GM12865 (cell line): ENCODE measurements around the gene SLC25A17.
"Not testable (repeated sequence)": the region's sequence is repeated elsewhere in the genome, so short reads cannot be mapped to it uniquely, and the experiment has no call there.

Experiments used
- DNase-seq: peaks from one replicate; pipeline ENCODE4 v3.0.0; 2010; ENCODE audit warnings: low read depth
- H3K4me3 ChIP-seq: 2 replicates; pipeline ENCODE4 v1.5.1; 2011; ENCODE audit warnings: mild to moderate bottlenecking, low read depth, low read length, control low read depth
- CTCF ChIP-seq: IDR thresholded peaks from 2 replicates; pipeline ENCODE4 v1.5.1; 2011; ENCODE audit warnings: low read length, control low read depth, low read depth, inconsistent platforms; ENCODE audit not compliant: insufficient read depth; ENCODE audit errors: missing control alignments

The SLC25A17 gene

GRCh38 chr22:40803321-40803720 lies 15.8 kb downstream of the SLC25A17 start:
- no peak overlapping the region for H3K4me3 ChIP-seq
- TF ChIP-seq CTCF, result no peak
- DNase-seq, result no peak

- no peak overlapping the region for H3K4me3 ChIP-seq
- DNase-seq, result no peak
Observed at GRCh38 chr22:40799008-40799407, 20.1 kb downstream of the SLC25A17 start.

GRCh38 chr22:40797427-40797826 lies 21.7 kb downstream of the SLC25A17 start:
- TF ChIP-seq CTCF, result no peak
- H3K4me3 ChIP-seq, result no peak overlapping the region
- no peak for DNase-seq

More at GRCh38 chr22:40799008-40799407, 20.1 kb downstream of the SLC25A17 start:
- TF ChIP-seq CTCF, result no peak

GRCh38 chr22:40792451-40792850 lies 26.7 kb downstream of the SLC25A17 start:
- DNase-seq, result no peak
- no peak for TF ChIP-seq CTCF
- H3K4me3 ChIP-seq, result no peak overlapping the region

- no peak for DNase-seq
- H3K4me3 ChIP-seq, result no peak overlapping the region
- TF ChIP-seq CTCF, result no peak
Observed at GRCh38 chr22:40791241-40791640, 27.9 kb downstream of the SLC25A17 start.

GRCh38 chr22:40789131-40789530 lies 30.0 kb downstream of the SLC25A17 start:
- H3K4me3 ChIP-seq, result no peak overlapping the region
- no peak for TF ChIP-seq CTCF
- no peak for DNase-seq

GRCh38 chr22:40782521-40782920 lies 36.6 kb downstream of the SLC25A17 start:
- TF ChIP-seq CTCF, result no peak
- DNase-seq, result no peak
- no peak overlapping the region for H3K4me3 ChIP-seq

GRCh38 chr22:40781749-40782148 lies 37.4 kb downstream of the SLC25A17 start:
- not testable (repeated sequence) for DNase-seq, H3K4me3 ChIP-seq
